GM12874 (cell line): Measurements from ENCODE around the gene VWCE.
A peak's percentile ranks its signal among the peaks of the same experiment; 100 is the strongest.

Source experiments
- TF ChIP-seq, protein P1 (sequence below): IDR thresholded peaks from 2 replicates; pipeline ENCODE4 v1.5.1; 2011; ENCODE audit warnings: low read depth, mild to moderate bottlenecking, control low read depth, low read length, moderate library complexity; ENCODE audit not compliant: insufficient read depth

The VWCE gene, protein sequence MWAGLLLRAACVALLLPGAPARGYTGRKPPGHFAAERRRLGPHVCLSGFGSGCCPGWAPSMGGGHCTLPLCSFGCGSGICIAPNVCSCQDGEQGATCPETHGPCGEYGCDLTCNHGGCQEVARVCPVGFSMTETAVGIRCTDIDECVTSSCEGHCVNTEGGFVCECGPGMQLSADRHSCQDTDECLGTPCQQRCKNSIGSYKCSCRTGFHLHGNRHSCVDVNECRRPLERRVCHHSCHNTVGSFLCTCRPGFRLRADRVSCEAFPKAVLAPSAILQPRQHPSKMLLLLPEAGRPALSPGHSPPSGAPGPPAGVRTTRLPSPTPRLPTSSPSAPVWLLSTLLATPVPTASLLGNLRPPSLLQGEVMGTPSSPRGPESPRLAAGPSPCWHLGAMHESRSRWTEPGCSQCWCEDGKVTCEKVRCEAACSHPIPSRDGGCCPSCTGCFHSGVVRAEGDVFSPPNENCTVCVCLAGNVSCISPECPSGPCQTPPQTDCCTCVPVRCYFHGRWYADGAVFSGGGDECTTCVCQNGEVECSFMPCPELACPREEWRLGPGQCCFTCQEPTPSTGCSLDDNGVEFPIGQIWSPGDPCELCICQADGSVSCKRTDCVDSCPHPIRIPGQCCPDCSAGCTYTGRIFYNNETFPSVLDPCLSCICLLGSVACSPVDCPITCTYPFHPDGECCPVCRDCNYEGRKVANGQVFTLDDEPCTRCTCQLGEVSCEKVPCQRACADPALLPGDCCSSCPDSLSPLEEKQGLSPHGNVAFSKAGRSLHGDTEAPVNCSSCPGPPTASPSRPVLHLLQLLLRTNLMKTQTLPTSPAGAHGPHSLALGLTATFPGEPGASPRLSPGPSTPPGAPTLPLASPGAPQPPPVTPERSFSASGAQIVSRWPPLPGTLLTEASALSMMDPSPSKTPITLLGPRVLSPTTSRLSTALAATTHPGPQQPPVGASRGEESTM

DNA sequence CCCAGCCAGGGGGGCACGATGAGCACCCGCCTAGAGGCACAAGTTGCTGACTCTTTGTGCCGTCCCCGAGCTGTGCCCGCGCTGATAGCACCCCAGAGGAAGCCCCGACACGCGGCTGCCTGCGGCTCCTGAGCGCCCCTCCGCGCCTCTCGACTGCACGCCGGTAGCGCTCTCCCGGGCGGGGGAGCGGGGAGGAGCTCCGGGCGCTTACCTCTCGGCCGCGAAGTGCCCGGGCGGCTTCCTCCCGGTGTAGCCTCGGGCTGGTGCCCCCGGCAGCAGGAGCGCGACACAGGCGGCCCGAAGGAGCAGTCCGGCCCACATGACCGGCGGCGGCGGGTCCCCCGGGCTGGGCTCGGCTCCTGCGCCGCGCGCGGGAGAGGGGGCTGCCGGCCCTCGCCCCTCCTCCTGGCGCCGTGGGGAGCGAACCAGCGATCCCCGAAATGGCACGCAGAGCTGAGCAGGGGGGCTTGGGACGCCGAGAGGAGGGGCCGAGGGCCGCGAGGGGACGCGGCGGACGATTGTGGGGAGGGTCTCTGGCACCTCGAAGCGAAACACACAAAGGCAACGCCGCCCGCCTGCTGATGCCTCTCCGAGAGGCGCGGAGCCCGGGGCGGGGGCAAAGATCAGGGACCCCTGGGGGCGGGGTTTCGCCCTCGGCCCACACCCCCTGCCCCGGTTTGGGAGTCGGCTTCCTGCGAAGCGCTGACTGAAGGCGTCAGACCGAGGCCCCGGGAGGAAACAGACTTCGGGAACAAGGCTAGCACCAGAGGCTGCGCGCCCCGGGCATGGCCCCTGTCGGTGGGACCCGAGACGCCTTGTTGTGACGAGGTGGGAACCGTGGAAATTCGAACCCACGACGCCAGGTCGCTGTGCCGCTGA is at the start of gene VWCE:
Gene VWCE (minus strand): TSS at position 600 of the 879 bp plus-strand sequence. CDS start 279 bp downstream, at position 321.
- TF ChIP-seq, protein P1, sequence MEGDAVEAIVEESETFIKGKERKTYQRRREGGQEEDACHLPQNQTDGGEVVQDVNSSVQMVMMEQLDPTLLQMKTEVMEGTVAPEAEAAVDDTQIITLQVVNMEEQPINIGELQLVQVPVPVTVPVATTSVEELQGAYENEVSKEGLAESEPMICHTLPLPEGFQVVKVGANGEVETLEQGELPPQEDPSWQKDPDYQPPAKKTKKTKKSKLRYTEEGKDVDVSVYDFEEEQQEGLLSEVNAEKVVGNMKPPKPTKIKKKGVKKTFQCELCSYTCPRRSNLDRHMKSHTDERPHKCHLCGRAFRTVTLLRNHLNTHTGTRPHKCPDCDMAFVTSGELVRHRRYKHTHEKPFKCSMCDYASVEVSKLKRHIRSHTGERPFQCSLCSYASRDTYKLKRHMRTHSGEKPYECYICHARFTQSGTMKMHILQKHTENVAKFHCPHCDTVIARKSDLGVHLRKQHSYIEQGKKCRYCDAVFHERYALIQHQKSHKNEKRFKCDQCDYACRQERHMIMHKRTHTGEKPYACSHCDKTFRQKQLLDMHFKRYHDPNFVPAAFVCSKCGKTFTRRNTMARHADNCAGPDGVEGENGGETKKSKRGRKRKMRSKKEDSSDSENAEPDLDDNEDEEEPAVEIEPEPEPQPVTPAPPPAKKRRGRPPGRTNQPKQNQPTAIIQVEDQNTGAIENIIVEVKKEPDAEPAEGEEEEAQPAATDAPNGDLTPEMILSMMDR = peak; percentile 57

DNA sequence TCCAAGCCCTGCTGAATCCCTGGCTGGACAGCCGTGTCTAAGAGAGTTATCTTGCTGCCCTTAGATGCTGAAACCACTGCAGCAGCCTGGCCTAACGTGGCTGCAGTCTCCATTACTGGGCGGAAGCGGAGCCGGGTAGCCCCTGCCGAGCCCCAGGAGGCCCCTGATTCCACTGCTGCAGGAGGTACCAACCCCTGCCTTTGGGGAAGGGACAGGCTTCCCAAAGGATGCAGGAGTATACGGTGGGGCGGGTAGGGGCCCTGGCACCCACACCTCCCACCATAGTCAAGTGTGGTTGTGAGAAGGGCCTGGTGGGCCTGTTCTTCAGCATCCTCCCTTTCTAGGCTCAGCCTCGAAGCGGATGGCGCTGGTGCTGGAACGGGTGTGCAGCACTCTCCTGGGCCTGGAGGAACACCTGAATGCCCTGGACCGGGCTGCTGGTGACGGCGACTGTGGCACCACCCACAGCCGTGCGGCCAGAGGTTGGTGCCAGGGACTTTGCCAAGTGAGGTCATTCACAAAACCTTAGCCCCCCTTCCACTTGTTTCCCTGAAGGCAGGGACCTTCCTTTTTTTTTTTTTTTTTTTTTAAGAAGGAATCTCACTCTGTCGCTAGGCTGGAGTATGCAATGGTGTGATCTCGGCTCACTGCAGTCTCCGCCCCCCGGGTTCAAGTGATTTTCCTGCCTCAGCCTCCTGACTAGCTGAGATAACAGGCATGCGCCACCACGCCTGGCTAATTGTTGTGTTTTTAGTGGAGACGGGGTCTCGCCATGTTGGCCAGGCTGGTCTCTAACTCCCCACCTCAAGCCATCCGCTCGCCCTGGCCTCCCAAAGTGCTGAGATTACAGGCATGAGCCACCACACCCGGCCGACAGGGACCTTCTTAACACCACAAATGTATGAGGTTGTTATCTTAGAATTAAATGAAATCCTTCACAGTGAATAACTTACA is 49.0 kb upstream of the VWCE start:
- TF ChIP-seq, protein P1 = no peak

DNA sequence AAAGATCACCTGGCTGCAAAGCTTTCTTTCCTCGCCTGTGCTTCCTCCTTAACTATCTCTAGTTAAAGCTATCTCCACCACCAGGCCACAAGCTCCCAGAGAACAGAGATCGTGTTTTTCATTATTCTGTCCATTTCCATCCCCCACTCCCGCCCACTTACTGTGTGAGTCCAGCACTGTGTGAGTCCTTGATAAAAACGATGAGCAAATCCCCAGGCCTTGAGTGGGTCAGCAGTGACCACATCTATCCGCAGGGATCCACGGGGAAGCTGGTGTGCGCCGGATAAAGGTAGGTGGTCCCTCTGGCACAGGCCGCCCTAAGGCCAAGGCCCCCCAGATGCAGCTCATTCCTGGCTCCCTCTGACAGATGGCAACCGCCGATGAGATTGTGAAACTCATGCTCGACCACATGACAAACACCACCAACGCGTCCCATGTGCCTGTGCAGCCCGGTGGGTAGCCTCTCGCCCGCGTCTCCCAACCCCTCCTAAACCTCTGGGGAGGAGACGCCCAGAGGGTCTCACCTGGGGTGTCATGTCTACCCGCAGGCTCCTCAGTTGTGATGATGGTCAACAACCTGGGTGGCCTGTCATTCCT is 47.2 kb upstream of the VWCE start:
- TF ChIP-seq, protein P1 = no peak

DNA sequence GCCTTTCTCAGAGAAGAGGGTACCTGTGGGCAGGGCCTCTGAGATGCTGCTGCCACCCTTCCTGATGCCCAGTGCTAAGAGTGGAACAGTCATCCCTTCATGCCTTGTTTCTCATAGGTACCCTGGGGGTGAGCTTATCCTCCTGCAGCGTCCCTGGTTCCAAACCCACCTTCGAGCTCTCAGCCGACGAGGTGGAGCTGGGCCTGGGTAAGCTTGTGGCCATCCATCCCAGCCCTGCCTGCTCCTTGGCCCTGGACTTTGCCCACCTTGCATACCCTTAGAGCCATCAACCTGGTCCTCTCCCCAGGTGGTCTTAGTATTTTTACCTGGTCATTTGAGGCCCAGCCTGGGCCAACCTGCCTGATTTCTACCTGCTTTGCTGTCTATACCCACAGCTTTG is 46.6 kb upstream of the VWCE start:
- TF ChIP-seq, protein P1 = no peak

DNA sequence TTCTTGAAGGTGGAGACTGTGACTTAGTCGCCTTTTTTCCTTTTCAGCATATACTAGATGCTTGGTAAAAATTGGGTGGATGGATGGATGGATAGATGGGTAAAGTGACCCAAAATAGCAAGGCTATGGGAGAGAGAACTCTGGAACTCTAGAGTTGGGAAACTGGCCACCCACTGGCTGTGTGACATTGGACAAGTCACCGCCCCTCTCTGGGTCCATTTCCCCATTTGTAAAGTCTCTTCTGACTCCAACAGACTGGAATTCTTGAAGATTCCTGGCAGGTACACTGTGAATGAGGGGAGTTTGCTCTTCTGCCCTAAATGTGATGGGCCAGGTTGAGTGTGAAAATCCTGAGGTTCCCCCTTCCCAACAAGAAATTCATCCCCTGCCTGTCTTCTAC is 45.9 kb upstream of the VWCE start:
- TF ChIP-seq, protein P1 = no peak

DNA sequence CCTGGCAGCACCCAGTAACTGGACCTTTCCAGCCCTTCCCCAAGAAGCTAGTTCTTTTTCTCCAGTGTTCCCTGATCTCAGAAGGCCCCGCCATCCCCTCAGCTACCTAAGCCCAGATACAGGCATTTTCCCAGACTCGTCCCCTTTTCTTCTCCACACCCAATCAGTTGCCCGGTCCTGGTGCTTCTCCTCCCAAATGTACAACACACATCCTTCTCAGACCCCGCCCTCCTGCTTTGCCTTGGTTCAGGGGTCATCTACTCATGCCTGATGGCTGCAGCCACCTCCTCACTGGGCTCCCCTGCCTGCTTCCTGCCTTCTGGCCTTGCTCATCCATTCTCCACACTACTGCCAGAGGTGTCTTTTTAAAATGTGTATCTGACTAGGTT is 44.4 kb upstream of the VWCE start:
- TF ChIP-seq, protein P1 = no peak
